ENCODE measurements around the gene THEM5.
"Not testable (repeated sequence)": the region's sequence is repeated elsewhere in the genome, so short reads cannot be mapped to it uniquely, and the experiment has no call there.

The THEM5 gene

GRCh38 chr1:151853411-151853943 is at the start of gene THEM5:
Gene THEM5, minus strand, starts transcription at chr1:151853712. Its CDS starts 147 bp downstream, at chr1:151853565.
- DNase-seq (ENCODE audit: low read depth in 2 of 2) = no peak

- no peak for DNase-seq (ENCODE audit: low read depth in 2 of 2)
Measured at GRCh38 chr1:151902858-151903257, 49.3 kb upstream of the THEM5 start.

- not testable (repeated sequence) for DNase-seq (ENCODE audit: low read depth in 2 of 2)
Measured at GRCh38 chr1:151900804-151901203, 47.3 kb upstream of the THEM5 start.

- no peak for DNase-seq (ENCODE audit: low read depth in 2 of 2)
Measured at GRCh38 chr1:151898519-151898991, 45.0 kb upstream of the THEM5 start.

GRCh38 chr1:151897991-151898431 is 44.5 kb upstream of the THEM5 start:
- DNase-seq (ENCODE audit: low read depth in 2 of 2) = no peak

GRCh38 chr1:151893176-151893924 is 39.8 kb upstream of the THEM5 start:
- no peak for DNase-seq (ENCODE audit: low read depth in 2 of 2)

GRCh38 chr1:151892190-151892589 is 38.7 kb upstream of the THEM5 start:
- no peak for DNase-seq (ENCODE audit: low read depth in 2 of 2)

- DNase-seq (ENCODE audit: low read depth in 2 of 2) = no peak
Measured at GRCh38 chr1:151891512-151891911, 38.0 kb upstream of the THEM5 start.

- DNase-seq (ENCODE audit: low read depth in 2 of 2) = no peak
Measured at GRCh38 chr1:151888972-151889570, 35.6 kb upstream of the THEM5 start.

GRCh38 chr1:151887028-151887427 is 33.5 kb upstream of the THEM5 start:
- DNase-seq (ENCODE audit: low read depth in 2 of 2) = no peak

GRCh38 chr1:151885479-151885878 is 32.0 kb upstream of the THEM5 start:
- DNase-seq (ENCODE audit: low read depth in 2 of 2) = no peak

GRCh38 chr1:151884879-151885278 is 31.4 kb upstream of the THEM5 start:
- not testable (repeated sequence) for DNase-seq (ENCODE audit: low read depth in 2 of 2)

GRCh38 chr1:151884445-151884844 is 30.9 kb upstream of the THEM5 start:
- DNase-seq (ENCODE audit: low read depth in 2 of 2) = not testable (repeated sequence)

- DNase-seq (ENCODE audit: low read depth in 2 of 2) = not testable (repeated sequence)
Measured at GRCh38 chr1:151883898-151884297, 30.4 kb upstream of the THEM5 start.

- DNase-seq (ENCODE audit: low read depth in 2 of 2) = not testable (repeated sequence)
Measured at GRCh38 chr1:151882918-151883317, 29.4 kb upstream of the THEM5 start.

- DNase-seq (ENCODE audit: low read depth in 2 of 2) = no peak
Measured at GRCh38 chr1:151882466-151882865, 29.0 kb upstream of the THEM5 start.

GRCh38 chr1:151881479-151881878 is 28.0 kb upstream of the THEM5 start:
- DNase-seq (ENCODE audit: low read depth in 2 of 2) = no peak

GRCh38 chr1:151875419-151876097 is 22.0 kb upstream of the THEM5 start:
- DNase-seq (ENCODE audit: low read depth in 2 of 2) = no peak

- DNase-seq (ENCODE audit: low read depth in 2 of 2) = not testable (repeated sequence)
Measured at GRCh38 chr1:151872776-151873175, 19.3 kb upstream of the THEM5 start.

- no peak for DNase-seq (ENCODE audit: low read depth in 2 of 2)
Measured at GRCh38 chr1:151871284-151872030, 17.9 kb upstream of the THEM5 start.

GRCh38 chr1:151868486-151868885 is 15.0 kb upstream of the THEM5 start:
- DNase-seq (ENCODE audit: low read depth in 2 of 2) = no peak

All from fibroblast of skin of left quadriceps (primary cell).